Measurements from ENCODE around the gene GRK5.

GRK5 gene

GRCh38 chr10:119304541-119304940 lies 97.2 kb downstream of the GRK5 start:
- Histone ChIP-seq H3K4me3 (ENCODE audit: low read length) (peak overlapping the region; percentile 71), H4K20me1 (ENCODE audit: control insufficient read depth, insufficient read depth, low read depth, low read length) (no peaks in the 10 kb centered on the region), H3K36me3 (ENCODE audit: control insufficient read depth, low read length) (no peaks in the 10 kb centered on the region), H3F3A (ENCODE audit: control insufficient read depth, insufficient read depth) (peaks cover 22% of the 10 kb centered on the region), H3K9me3 (ENCODE audit: control insufficient read depth, insufficient read depth, low read length) (no peaks in the 10 kb centered on the region), H3K27ac (ENCODE audit: low read depth, low read length) (peak overlapping the region; percentile 96), H3K4me1 (ENCODE audit: control insufficient read depth, low read length) (peaks cover 89% of the 10 kb centered on the region), H3K79me2 (ENCODE audit: control insufficient read depth, low read length) (peaks cover 4% of the 10 kb centered on the region; the same call in 1 of the 2 replicates), H3K27me3 (ENCODE audit: control insufficient read depth, low read length) (peaks cover 2% of the 10 kb centered on the region; the same call in 1 of the 2 replicates), H3K4me2 (ENCODE audit: low read length) (peak overlapping the region; percentile 92), H3K9me2 (replicated peaks; ENCODE audit: control insufficient read depth, low read length) (no peaks in the 10 kb centered on the region)
- TF ChIP-seq EZH2phosphoT487 (IDR thresholded peaks at IDR 0.05; ENCODE audit: borderline replicate concordance, low read length) (no peak), CTCF (IDR thresholded peaks at IDR 0.05; ENCODE audit: low read depth, low read length, poor library complexity, severe bottlenecking) (no peak)

- Histone ChIP-seq H3K36me3 (ENCODE audit: control insufficient read depth, low read length) (no peaks in the 10 kb centered on the region), H3K4me2 (ENCODE audit: low read length) (peak overlapping the region; percentile 92), H3K79me2 (ENCODE audit: control insufficient read depth, low read length) (peaks cover 4% of the 10 kb centered on the region; the same call in 1 of the 2 replicates), H3K4me3 (ENCODE audit: low read length) (peak overlapping the region; percentile 71), H3F3A (ENCODE audit: control insufficient read depth, insufficient read depth) (peaks cover 30% of the 10 kb centered on the region), H3K27me3 (ENCODE audit: control insufficient read depth, low read length) (peaks cover 2% of the 10 kb centered on the region; the same call in 1 of the 2 replicates), H3K9me2 (replicated peaks; ENCODE audit: control insufficient read depth, low read length) (no peaks in the 10 kb centered on the region), H3K9me3 (ENCODE audit: control insufficient read depth, insufficient read depth, low read length) (no peaks in the 10 kb centered on the region), H4K20me1 (ENCODE audit: control insufficient read depth, insufficient read depth, low read depth, low read length) (no peaks in the 10 kb centered on the region), H3K27ac (ENCODE audit: low read depth, low read length) (peak overlapping the region; percentile 96), H3K4me1 (ENCODE audit: control insufficient read depth, low read length) (peaks cover 96% of the 10 kb centered on the region)
- TF ChIP-seq EZH2phosphoT487 (IDR thresholded peaks at IDR 0.05; ENCODE audit: borderline replicate concordance, low read length) (no peak), CTCF (IDR thresholded peaks at IDR 0.05; ENCODE audit: low read depth, low read length, poor library complexity, severe bottlenecking) (no peak)
Observed at GRCh38 chr10:119305860-119306513, 98.6 kb downstream of the GRK5 start.

GRCh38 chr10:119306514-119306951 lies 99.2 kb downstream of the GRK5 start:
- peak overlapping the region; percentile 71 for H3K4me3 ChIP-seq (ENCODE audit: low read length)

More at GRCh38 chr10:119306514-119306951, 99.2 kb downstream of the GRK5 start:
- Histone ChIP-seq H3K79me2 (ENCODE audit: control insufficient read depth, low read length) (peaks cover 4% of the 10 kb centered on the region; the same call in 1 of the 2 replicates), H3K9me2 (replicated peaks; ENCODE audit: control insufficient read depth, low read length) (no peaks in the 10 kb centered on the region), H4K20me1 (ENCODE audit: control insufficient read depth, insufficient read depth, low read depth, low read length) (no peaks in the 10 kb centered on the region), H3K9me3 (ENCODE audit: control insufficient read depth, insufficient read depth, low read length) (no peaks in the 10 kb centered on the region), H3K4me1 (ENCODE audit: control insufficient read depth, low read length) (peaks cover 91% of the 10 kb centered on the region), H3K36me3 (ENCODE audit: control insufficient read depth, low read length) (no peaks in the 10 kb centered on the region), H3K27ac (ENCODE audit: low read depth, low read length) (peak overlapping the region; percentile 96), H3K27me3 (ENCODE audit: control insufficient read depth, low read length) (peaks cover 2% of the 10 kb centered on the region; the same call in 1 of the 2 replicates), H3F3A (ENCODE audit: control insufficient read depth, insufficient read depth) (peaks cover 30% of the 10 kb centered on the region), H3K4me2 (ENCODE audit: low read length) (peak overlapping the region; percentile 92)
- TF ChIP-seq CTCF (IDR thresholded peaks at IDR 0.05; ENCODE audit: low read depth, low read length, poor library complexity, severe bottlenecking) = peak; percentile 88
- no peak for TF ChIP-seq EZH2phosphoT487 (IDR thresholded peaks at IDR 0.05; ENCODE audit: borderline replicate concordance, low read length)
